Measurements from ENCODE around the gene CTLA4. TPM values are rescaled to one million over a fixed set of nuclear protein-coding genes. Genes with fewer than 3 reads are reported as not detected.

The CTLA4 gene
- total RNA-seq, result 25.7 and 26.0 TPM in 2 replicates

DNA sequence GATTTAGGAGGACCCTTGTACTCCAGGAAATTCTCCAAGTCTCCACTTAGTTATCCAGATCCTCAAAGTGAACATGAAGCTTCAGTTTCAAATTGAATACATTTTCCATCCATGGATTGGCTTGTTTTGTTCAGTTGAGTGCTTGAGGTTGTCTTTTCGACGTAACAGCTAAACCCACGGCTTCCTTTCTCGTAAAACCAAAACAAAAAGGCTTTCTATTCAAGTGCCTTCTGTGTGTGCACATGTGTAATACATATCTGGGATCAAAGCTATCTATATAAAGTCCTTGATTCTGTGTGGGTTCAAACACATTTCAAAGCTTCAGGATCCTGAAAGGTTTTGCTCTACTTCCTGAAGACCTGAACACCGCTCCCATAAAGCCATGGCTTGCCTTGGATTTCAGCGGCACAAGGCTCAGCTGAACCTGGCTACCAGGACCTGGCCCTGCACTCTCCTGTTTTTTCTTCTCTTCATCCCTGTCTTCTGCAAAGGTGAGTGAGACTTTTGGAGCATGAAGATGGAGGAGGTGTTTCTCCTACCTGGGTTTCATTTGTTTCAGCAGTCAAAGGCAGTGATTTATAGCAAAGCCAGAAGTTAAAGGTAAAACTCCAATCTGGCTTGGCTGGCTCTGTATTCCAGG, at the start of gene CTLA4:
Gene CTLA4, plus strand, starts transcription at position 211 of the 640 bp plus-strand sequence. Its CDS starts 172 bp downstream, at position 383.
- intact Hi-C loops (cut with micrococcal nuclease), result loop anchor here (1.0 to 5.0 kb wide), 2 partner anchors 10 to 50 kb away; no protein-coding TSS in a partner anchor

DNA sequence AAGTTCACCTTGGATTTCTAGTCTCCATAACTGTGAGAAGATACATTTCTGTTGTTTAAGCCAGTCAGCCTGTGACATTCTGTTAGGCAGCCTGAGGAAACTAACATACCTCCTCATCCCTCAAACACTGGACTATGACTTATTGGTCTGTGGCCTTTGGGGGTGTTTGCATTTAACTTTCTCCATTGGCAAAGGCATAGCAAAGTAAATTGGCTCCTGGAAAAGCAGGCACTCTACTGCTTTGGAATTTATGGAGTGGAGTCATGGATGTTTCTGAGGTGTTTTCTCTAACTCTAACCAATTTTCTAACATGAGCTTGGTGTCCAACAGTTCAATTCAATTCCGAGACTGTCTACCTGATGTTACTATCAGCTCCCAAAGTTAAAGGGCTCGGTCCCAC, 48.9 kb upstream of the CTLA4 start:
- intact Hi-C loops (cut with micrococcal nuclease), result loop anchor here (5.0 kb wide), 4 partner anchors 49 to 1246 kb away; partner anchors contain the start of gene CTLA4

GRCh38 chr2:203819434-203820133, 48.0 kb upstream of the CTLA4 start:
- intact Hi-C loops (cut with micrococcal nuclease), result loop anchor here (5.0 kb wide), 4 partner anchors 48 to 1247 kb away; partner anchors contain the start of gene CTLA4

- intact Hi-C loops (cut with micrococcal nuclease), result no loop called here
These were observed 46.6 kb upstream of the CTLA4 start for GRCh38 chr2:203820969-203821368.

- intact Hi-C loops (cut with micrococcal nuclease), result no loop called here
These were observed 45.3 kb upstream of the CTLA4 start for GRCh38 chr2:203822240-203822639.

DNA sequence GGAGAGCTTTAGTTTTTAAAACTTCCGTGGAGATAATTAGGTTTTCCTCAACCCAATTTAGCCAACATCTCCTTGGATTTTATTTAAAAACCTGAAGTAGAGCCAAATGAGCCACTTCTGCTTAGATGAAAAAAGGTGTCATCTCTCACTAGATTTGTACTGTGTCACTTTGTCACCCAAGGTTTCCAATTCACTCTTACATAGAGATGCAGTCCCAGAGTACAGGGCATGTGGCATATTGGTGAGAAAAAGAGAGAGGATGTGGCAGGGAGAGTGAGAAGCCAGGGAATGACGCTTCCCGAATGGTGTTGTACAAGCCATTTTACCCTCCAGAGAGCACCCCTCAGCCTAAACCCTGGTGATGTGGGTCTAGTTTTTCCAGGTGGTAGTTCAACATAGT, 44.4 kb upstream of the CTLA4 start:
- intact Hi-C loops (cut with micrococcal nuclease), result no loop called here

GRCh38 chr2:203824057-203824456, 43.5 kb upstream of the CTLA4 start:
- intact Hi-C loops (cut with micrococcal nuclease), result no loop called here

- intact Hi-C loops (cut with micrococcal nuclease), result no loop called here
These were observed 43.0 kb upstream of the CTLA4 start for GRCh38 chr2:203824603-203825002.

DNA sequence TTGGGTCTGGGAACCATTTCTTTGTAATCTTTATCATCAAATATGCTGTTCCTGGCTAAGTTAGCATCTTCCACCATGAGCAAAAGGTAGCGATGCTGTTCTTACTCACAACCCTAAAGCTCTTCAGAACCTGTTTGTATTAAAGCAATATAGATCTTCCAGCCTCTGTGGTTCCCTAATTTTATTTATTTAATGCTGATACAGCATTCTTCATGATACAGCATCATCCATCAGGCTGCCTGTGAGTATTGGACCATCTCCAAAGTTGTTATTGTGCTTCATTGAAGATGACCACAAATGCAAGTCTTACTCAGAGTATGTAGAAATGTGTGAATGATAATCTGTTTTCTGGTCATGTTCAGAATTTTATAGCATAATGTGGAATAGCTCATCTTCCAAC, 40.9 kb upstream of the CTLA4 start:
- intact Hi-C loops (cut with micrococcal nuclease), result no loop called here

DNA sequence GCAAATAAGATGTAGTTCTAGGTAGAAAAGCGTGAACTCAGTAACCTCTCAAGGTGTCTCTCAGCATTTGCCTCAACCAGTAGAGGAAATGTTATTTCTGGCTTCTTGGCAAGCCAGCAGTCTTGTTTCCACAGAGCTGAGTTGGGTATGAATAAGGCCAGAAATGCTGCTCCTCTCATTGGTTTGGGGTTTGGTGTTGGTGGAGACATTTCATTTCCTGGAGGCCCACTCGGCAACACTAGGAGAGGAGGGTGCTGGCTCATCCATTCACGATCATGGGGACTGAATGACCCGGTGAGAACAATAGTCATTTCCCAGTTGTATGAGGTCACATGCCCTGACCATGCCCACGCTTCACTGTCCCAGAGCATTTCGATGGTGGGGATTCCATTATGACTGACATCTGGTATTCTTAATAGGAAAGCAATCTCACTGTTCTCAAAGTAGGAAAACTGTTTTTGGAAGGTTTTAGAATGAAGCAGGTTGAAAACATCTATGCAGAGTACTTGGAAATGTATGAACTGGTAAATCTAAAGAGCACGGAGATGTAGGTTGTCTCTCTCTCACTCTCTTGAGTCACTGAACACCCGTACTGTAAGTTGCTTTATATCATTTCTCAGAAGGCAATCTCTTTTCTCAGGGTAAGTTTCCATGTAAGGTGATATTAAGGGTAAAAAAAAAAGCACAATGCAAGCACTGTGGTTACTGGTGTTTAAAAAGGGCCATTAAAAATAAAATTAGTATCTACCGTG, 37.1 kb upstream of the CTLA4 start:
- intact Hi-C loops (cut with micrococcal nuclease), result no loop called here

DNA sequence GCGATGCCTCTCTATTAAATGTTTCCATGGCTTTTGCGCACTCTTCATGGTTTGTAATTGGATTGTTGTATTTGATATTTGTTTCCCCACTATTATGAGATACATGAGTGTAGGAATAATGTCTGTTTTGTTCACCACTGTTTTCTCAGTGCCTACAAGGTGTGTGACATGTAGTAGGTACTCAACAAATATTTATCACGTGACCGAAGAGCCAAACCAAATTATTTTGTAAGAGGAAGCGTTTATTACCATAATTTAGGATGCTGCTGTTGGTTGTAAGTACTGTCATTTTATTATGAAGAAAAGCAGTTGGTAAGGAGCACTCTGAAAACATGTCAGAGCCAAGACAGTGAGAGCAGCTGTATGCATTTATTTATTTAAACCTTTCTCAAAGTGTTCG, 32.2 kb upstream of the CTLA4 start:
- intact Hi-C loops (cut with micrococcal nuclease), result no loop called here

DNA sequence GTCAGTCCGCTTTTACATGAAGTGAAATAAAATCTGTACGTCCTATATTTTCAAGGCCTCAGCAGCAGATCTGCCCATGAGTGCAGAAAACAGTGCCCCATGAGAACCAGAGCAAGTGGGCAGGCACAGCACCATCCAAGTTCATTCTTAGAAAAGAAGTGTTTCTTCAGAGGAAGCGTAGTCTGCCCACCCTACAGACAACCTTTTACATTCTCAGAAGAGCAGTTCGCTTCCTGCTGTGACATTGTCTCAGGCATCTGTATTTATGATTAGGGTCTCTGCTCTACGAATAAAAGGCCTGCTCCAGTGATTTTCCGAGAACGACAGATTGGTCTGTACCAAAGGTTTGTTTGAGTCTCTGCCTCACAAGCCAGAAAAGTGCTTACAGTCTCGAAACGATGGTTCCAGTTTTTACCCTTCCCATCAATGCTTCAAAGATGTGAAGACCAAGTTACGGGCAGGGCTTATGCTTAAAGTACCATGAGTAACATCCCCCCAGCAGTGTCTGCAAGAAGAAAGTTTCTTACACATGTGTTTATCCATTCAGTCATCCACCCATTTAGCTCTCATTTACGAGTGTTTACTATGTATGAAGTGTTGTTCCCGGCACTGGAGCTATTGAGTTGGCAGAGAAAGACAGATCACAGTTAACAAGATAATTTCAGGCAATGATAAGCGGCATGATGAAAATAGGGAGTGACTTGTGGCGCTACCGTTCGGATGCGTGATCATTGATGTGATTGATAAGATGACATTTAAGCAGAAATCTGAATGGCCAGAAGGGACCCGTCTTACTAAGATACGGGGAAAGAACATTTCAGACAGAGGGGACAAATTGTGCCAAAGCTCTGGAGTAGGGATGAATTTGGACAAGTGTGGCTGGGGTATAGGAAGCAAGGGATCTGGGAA, 31.4 kb upstream of the CTLA4 start:
- intact Hi-C loops (cut with micrococcal nuclease), result no loop called here

DNA sequence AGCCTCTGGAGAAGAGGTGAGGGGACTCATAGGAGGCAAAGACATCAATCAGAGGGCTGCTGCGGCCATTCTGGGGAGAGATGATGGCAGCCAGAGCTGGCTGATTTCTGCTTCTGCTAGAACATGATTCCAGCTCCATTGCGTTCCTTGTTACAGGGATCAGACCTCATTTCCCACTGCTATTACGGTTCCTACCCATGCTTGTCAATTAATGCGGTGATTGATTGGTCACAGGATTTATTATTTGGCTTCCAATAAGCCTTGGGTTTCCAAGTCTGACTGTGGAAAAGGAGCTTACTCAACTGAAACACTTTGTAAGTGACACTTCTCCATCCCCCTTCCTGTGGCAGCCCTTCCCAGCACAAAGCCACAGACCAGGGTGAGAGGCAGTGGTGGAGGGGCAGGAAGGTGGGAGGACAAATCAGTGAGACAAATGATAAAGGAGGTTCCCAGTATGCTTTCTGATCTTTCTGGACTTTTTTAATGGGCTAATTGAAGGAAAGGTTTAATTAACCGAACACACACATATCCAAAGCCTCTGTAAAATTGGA, 26.8 kb upstream of the CTLA4 start:
- intact Hi-C loops (cut with micrococcal nuclease), result no loop called here

DNA sequence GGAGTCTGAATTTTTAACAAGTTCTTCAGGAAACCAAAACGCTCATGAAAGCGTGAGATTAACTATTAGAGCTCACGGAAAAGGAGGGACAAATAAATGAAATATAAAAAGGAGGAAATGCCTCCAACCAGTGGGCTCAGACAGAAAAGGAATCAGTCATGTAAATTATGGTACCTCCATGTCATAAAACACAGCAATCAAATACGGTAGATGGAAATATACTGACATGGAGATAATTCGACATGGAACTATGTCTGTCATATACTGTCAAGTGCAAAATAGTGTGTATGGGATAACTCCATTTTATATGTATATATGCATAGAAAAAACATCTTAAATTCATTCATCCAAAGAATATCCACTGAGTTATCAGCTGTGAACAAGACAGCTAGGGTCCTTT, 25.9 kb upstream of the CTLA4 start:
- intact Hi-C loops (cut with micrococcal nuclease), result no loop called here

DNA sequence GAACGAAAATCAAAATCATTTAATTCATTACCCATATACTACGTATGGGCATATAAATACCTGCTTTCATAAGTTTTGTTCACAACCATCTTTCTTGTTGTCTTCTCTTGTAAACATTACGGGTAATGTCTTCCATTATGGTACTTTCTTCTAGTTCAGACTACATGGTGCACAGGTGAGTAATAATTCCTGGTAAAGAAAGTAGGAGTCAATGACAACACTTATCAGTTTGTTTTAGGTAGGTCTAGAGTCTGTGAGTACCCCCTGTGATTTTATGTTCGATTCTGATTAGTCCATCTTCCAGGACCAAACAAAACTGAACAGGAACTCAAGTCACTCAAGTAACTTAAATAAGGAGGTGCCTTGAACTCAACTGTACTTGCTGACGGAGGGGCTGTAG, 25.2 kb upstream of the CTLA4 start:
- intact Hi-C loops (cut with micrococcal nuclease), result no loop called here

- intact Hi-C loops (cut with micrococcal nuclease), result no loop called here
These were observed 21.0 kb upstream of the CTLA4 start for GRCh38 chr2:203846490-203847105.

DNA sequence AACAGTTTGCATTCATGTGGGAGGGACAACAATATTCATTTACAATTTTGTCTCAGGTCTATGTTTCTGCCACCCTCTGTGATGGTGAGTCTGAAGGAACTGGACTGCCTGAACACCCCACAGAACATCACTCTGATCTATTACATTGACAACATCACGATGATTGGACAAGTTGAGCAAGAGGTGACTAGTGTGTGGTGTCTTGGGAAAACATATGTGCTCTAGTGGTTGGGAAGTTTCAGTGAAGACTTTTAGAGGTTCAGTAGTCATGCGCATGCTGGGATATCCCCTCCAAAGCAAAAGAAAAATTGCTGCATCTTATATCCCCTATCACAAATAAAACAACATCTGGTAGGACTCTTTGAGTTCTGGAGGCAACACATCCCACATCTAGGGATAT, 18.6 kb upstream of the CTLA4 start:
- intact Hi-C loops (cut with micrococcal nuclease), result no loop called here

DNA sequence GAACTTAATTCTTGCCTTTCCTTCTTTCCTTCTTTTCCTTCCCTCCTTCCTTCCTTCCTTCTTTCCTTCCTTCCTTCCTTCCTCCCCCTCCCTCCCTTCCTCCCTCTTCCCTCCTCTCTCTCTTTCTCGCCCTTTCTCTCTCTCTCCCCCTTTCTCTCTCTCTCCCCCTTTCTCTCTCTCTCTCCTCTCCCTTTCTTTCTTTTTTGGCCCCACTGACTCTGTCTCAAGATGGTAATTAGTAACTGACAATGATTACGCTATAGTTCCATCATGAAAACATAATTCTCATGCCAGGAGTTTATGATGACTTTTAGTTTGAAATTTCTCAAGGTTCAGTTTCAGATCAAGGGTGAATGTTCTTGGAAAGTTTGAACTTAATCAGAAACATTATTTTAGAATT, 14.8 kb upstream of the CTLA4 start:
- intact Hi-C loops (cut with micrococcal nuclease), result no loop called here

DNA sequence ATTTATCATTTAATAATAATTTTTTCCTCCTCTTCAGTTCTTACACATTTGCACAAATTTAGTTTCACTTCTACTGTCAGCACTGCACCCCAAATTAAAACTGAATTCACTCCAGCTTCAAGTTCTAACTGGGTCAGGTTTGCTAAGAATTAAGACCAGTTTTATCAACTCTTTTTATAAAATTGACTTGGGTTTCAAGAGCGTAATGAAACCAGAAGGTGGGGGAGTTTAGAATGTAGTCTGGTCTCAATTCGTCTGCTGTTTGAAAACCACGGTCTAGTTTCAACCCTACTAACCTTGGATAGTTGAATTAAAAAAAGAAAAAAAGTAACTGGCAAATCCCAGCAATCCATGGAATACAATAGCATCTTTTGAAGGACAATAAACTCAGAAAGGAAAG, 14.3 kb upstream of the CTLA4 start:
- intact Hi-C loops (cut with micrococcal nuclease), result no loop called here

GRCh38 chr2:203853722-203854121, 13.8 kb upstream of the CTLA4 start:
- intact Hi-C loops (cut with micrococcal nuclease), result no loop called here

All from T-helper 2 cell treated with Interferon-gamma antibody and Interleukin-4, amounts not matched to agents 100 ng/mL and 5 ng/mL, for 36 hours (primary cell).